B cell (primary cell): ENCODE data around the gene POU2F2. TPM values are rescaled to one million over a fixed set of nuclear protein-coding genes. Genes with fewer than 3 reads are reported as not detected.
A peak's percentile ranks its signal among the peaks of the same experiment; 100 is the strongest.

Source experiments
- ATAC-seq: fragments of 200-7000 bp; cut with Tn5 transposase; one replicate; pipeline ENCODE4 v1.10.0; 2021; ENCODE audit warnings: low read depth, mild to moderate bottlenecking, moderate number of reproducible peaks, moderate library complexity
- CTCF ChIA-PET: fragments of 350-600 bp; sonication (Branson Sonifier 250); formaldehyde crosslinking; loops from one replicate; lab custom pipeline; 2021; ENCODE audit warnings: antibody characterized with exemption, inconsistent platforms; lab: Charles Lee
- POLR2A ChIA-PET: fragments of 350-600 bp; sonication (Branson Sonifier 250); formaldehyde crosslinking; loops from one replicate; lab custom pipeline; 2021; ENCODE audit warnings: antibody characterized with exemption; lab: Charles Lee
- DNase-seq: peaks from one replicate; pipeline ENCODE4 v3.0.0; 2013
- H2AFZ ChIP-seq: 2 replicates; pipeline ENCODE4 v1.6.1; 2012; ENCODE audit warnings: mild to moderate bottlenecking, low read depth, low read length; ENCODE audit not compliant: insufficient read depth, poor library complexity, severe bottlenecking
- H3K27ac ChIP-seq, 2 donors: 1 replicate in 1 of 2; 2 replicates in 1 of 2; pipeline ENCODE4 v1.5.1; 2012 to 2013; ENCODE audit warnings: low read length in 2 of 2, mild to moderate bottlenecking in 2 of 2, moderate library complexity in 1 of 2
- H3K27me3 ChIP-seq, 4 experiments: fragments of 200-600 bp in 1 of 4; sonication (generic) in 1 of 4; replicated peaks in 1 of 4; 1 replicate in 2 of 4; 2 replicates in 2 of 4; pipeline versions ENCODE4 v1.6.1 to v1.7.0; 2013 to 2016; ENCODE audit warnings: low read length in 3 of 4, mild to moderate bottlenecking in 2 of 4, mixed read lengths in 1 of 4, moderate library complexity in 1 of 4; ENCODE audit not compliant: insufficient read depth in 4 of 4, control insufficient read depth in 3 of 4; ENCODE audit errors: control extremely low read depth in 1 of 4
- H3K36me3 ChIP-seq, 2 experiments: replicated peaks in 1 of 2; 1 replicate in 1 of 2; 2 replicates in 1 of 2; pipeline versions ENCODE4 v1.6.1 to v1.7.1; 2013; ENCODE audit warnings: low read length in 1 of 2; ENCODE audit not compliant: insufficient read depth in 2 of 2, control insufficient read depth in 1 of 2; ENCODE audit errors: control extremely low read depth in 1 of 2, extremely low read depth in 1 of 2
- H3K4me1 ChIP-seq, 2 donors: fragments of 200-600 bp in 1 of 2; sonication (generic) in 1 of 2; 1 replicate in 1 of 2; 2 replicates in 1 of 2; pipeline versions ENCODE4 v1.5.1 to v1.6.1; 2013 to 2017; ENCODE audit warnings: low read length in 2 of 2; ENCODE audit not compliant: control insufficient read depth in 2 of 2, insufficient read depth in 2 of 2
- H3K4me2 ChIP-seq: replicated peaks from 2 replicates; pipeline ENCODE3; 2012; ENCODE audit warnings: mild to moderate bottlenecking, low read depth, low read length; ENCODE audit not compliant: poor library complexity, severe bottlenecking
- H3K4me3 ChIP-seq, 5 experiments: fragments of 200-600 bp in 1 of 5; sonication (generic) in 1 of 5; 1 replicate in 3 of 5; 2 replicates in 2 of 5; pipeline versions ENCODE4 v1.5.1 to v1.7.0; 2011 to 2016; ENCODE audit warnings: low read length in 4 of 5, mild to moderate bottlenecking in 4 of 5, low read depth in 2 of 5, control low read depth in 1 of 5, moderate library complexity in 1 of 5; ENCODE audit not compliant: insufficient read depth in 1 of 5; ENCODE audit errors: control extremely low read depth in 1 of 5, extremely low read depth in 1 of 5
- H3K79me2 ChIP-seq: fragments of 200-600 bp; sonication (generic); one replicate; pipeline ENCODE4 v1.6.0; 2016; ENCODE audit warnings: low read length; ENCODE audit not compliant: control insufficient read depth, insufficient read depth
- H3K9ac ChIP-seq: fragments of 200-600 bp; sonication (generic); 2 replicates; pipeline ENCODE4 v1.6.1; 2017; ENCODE audit warnings: mild to moderate bottlenecking, low read length, moderate library complexity
- H3K9me3 ChIP-seq, 3 donors: one replicate each; pipeline versions ENCODE4 v1.6.1 to v1.7.1; 2013; ENCODE audit warnings: low read length in 2 of 3; ENCODE audit not compliant: control insufficient read depth in 2 of 3, insufficient read depth in 1 of 3; ENCODE audit errors: control extremely low read depth in 1 of 3
- H4K20me1 ChIP-seq: 2 replicates; pipeline ENCODE4 v1.6.0; 2012; ENCODE audit warnings: mild to moderate bottlenecking, low read length; ENCODE audit not compliant: insufficient read depth, control insufficient read depth, poor library complexity, severe bottlenecking
- H3K27ac Mint-ChIP-seq: one replicate; pipeline ENCODE4 v1.8.0; 2021; ENCODE audit warnings: mixed read lengths
- H3K27me3 Mint-ChIP-seq: one replicate; pipeline ENCODE4 v1.8.0; 2021; ENCODE audit warnings: mixed read lengths
- H3K4me1 Mint-ChIP-seq: one replicate; pipeline ENCODE4 v1.8.0; 2021; ENCODE audit warnings: mixed read lengths
- H3K4me3 Mint-ChIP-seq: one replicate; pipeline ENCODE4 v1.8.0; 2021; ENCODE audit warnings: mixed read lengths
- H3K9me3 Mint-ChIP-seq: one replicate; pipeline ENCODE4 v1.8.0; 2022; ENCODE audit warnings: mixed read lengths; ENCODE audit not compliant: insufficient read depth
- CTCF ChIP-seq: fragments of 200-600 bp; IDR thresholded peaks from one replicate; pipeline ENCODE4 v1.8.0; 2022; ENCODE audit warnings: antibody characterized with exemption, mild to moderate bottlenecking
- EZH2 ChIP-seq: IDR thresholded peaks from 2 replicates; pipeline ENCODE4 v1.6.1; 2012; ENCODE audit warnings: borderline replicate concordance, low read depth, mild to moderate bottlenecking, moderate library complexity, low read length; ENCODE audit not compliant: insufficient read depth, poor library complexity, severe bottlenecking
- WGBS: methylation state at CpG from one replicate; pipeline ENCODE4 v1.1.5; 2013; ENCODE audit warnings: missing lambda C conversion rate; ENCODE audit not compliant: insufficient coverage; 5-methylcytosine and 5-hydroxymethylcytosine counted together
- intact Hi-C: fragments of 100-400 bp; cut with micrococcal nuclease; formaldehyde crosslinking; loops from one replicate; pipeline ENCODE4 v1.10.0; 2022
- polyA plus RNA-seq: library from polyadenylated mRNA; depleted of rRNA; stranded (reverse); fragments of >200 nt; gene quantifications from 2 replicates; pipeline ENCODE4 v1.2.3, GENCODE V29; 2012
- total RNA-seq, 2 donors: library from RNA; stranded (reverse); fragments of 120-200 nt in 1 of 2; gene quantifications; 1 replicate in 1 of 2; 2 replicates in 1 of 2; pipeline versions ENCODE4 v1.2.3 to v1.2.4, GENCODE V29; 2013 to 2022

Gene POU2F2
- total and polyA plus RNA-seq, 2 donors (not counting 1 experiment from before 2014, with no cell fraction given) = 152 to 170 TPM

- H3K27ac ChIP-seq = peak overlapping the region; percentile 71 to 72
- H3K79me2 ChIP-seq = peaks cover 21% of the 10 kb centered on the region
- ChIA-PET CTCF (interaction anchor here (0.6 to 19.4 kb wide), 4 partner anchors 6 to 60 kb away, joined by 4 to 419 read pairs (median 118); partner anchors contain the start of gene POU2F2), POLR2A (interaction anchor here (0.6 to 5.5 kb wide), 4 partner anchors 8 to 213 kb away, joined by 7 to 77 read pairs (median 32); partner anchors contain the start of gene POU2F2)
- Mint-ChIP-seq H3K4me1 (peaks cover 92% of the 10 kb centered on the region), H3K9me3 (no peaks in the 10 kb centered on the region), H3K27ac (peak overlapping the region; percentile 98), H3K4me3 (peak overlapping the region; percentile 49), H3K27me3 (no peaks in the 10 kb centered on the region)
- TF ChIP-seq CTCF (peak; percentile 33), EZH2 (no peak)
- DNase-seq (no peak), ATAC-seq (no peak)
- no peaks in the 10 kb centered on the region for H3K9me3 ChIP-seq
- intact Hi-C loops = no loop called here
- peaks cover 24% of the 10 kb centered on the region for H4K20me1 ChIP-seq
- no peak overlapping the region for H3K9ac ChIP-seq
- peaks cover 84 to 100% of the 10 kb centered on the region in 2 donors for H3K4me1 ChIP-seq
- 95% methylated on average over 18 of the region's 20 CpGs for WGBS
- H3K36me3 ChIP-seq = peaks cover 0 to 65% of the 10 kb centered on the region in 2 experiments
- H3K27me3 ChIP-seq = no peaks in the 10 kb centered on the region
- no peak overlapping the region for H2AFZ ChIP-seq
- peak overlapping the region; percentile 78 for H3K4me2 ChIP-seq
- H3K4me3 ChIP-seq = no peak overlapping the region
Observed at GRCh38 chr19:42116308-42117075, 15.8 kb downstream of the POU2F2 start.

GRCh38 chr19:42115705-42116104 lies 16.5 kb downstream of the POU2F2 start:
- 68% methylated on average over 4 of the region's 4 CpGs for WGBS
- intact Hi-C loops = no loop called here
- no peaks in the 10 kb centered on the region for H3K9me3 Mint-ChIP-seq
- Histone ChIP-seq H2AFZ (no peak overlapping the region), H3K4me1 (peaks cover 79 to 99% of the 10 kb centered on the region in 2 donors), H3K4me2 (peak overlapping the region; percentile 78), H3K27me3 (no peaks in the 10 kb centered on the region), H3K9me3 (no peaks in the 10 kb centered on the region), H3K79me2 (peaks cover 29% of the 10 kb centered on the region), H3K9ac (no peak overlapping the region), H4K20me1 (peaks cover 30% of the 10 kb centered on the region), H3K36me3 (peaks cover 0 to 65% of the 10 kb centered on the region in 2 experiments), H3K4me3 (no peak overlapping the region), H3K27ac (peak overlapping the region; percentile 71 to 72)
- ATAC-seq (peak; percentile 12), DNase-seq (peak; percentile 44)
- peak overlapping the region; percentile 49 for H3K4me3 Mint-ChIP-seq
- no peaks in the 10 kb centered on the region for H3K27me3 Mint-ChIP-seq
- ChIA-PET POLR2A (interaction anchor here (3.8 to 5.5 kb wide), 3 partner anchors 9 to 17 kb away, joined by 28 to 77 read pairs (median 36); partner anchors contain the start of gene POU2F2), CTCF (interaction anchor here (0.6 to 19.4 kb wide), 4 partner anchors 7 to 61 kb away, joined by 4 to 419 read pairs (median 118); partner anchors contain the start of gene POU2F2)
- TF ChIP-seq CTCF (no peak), EZH2 (no peak)
- H3K4me1 Mint-ChIP-seq = peaks cover 92% of the 10 kb centered on the region
- peak overlapping the region; percentile 98 for H3K27ac Mint-ChIP-seq
